NB4 (cell line): ENCODE measurements around the gene EPS15.

ENCODE experiments used
- MYC ChIP-seq: IDR thresholded peaks from 2 replicates; pipeline ENCODE4 v1.6.1; 2011; ENCODE audit warnings: low read depth, low read length
- POLR2A ChIP-seq: IDR thresholded peaks from 2 replicates; pipeline ENCODE4 v1.6.1; 2011; ENCODE audit warnings: mild to moderate bottlenecking; ENCODE audit not compliant: insufficient read length; ENCODE audit errors: extremely low read depth
- TF ChIP-seq, protein P1 (sequence below): IDR thresholded peaks from one replicate; pipeline ENCODE4 v1.5.1; 2012; ENCODE audit warnings: low read depth, low read length
- TF ChIP-seq, protein P2 (sequence below): IDR thresholded peaks from 2 replicates; pipeline ENCODE4 v1.6.1; 2011; ENCODE audit warnings: low read depth, low read length

GRCh38 chr1:51524817-51525216 lies 5.8 kb upstream of the EPS15 start:
- TF ChIP-seq POLR2A (no peak), MYC (no peak)
- TF ChIP-seq, protein P1, sequence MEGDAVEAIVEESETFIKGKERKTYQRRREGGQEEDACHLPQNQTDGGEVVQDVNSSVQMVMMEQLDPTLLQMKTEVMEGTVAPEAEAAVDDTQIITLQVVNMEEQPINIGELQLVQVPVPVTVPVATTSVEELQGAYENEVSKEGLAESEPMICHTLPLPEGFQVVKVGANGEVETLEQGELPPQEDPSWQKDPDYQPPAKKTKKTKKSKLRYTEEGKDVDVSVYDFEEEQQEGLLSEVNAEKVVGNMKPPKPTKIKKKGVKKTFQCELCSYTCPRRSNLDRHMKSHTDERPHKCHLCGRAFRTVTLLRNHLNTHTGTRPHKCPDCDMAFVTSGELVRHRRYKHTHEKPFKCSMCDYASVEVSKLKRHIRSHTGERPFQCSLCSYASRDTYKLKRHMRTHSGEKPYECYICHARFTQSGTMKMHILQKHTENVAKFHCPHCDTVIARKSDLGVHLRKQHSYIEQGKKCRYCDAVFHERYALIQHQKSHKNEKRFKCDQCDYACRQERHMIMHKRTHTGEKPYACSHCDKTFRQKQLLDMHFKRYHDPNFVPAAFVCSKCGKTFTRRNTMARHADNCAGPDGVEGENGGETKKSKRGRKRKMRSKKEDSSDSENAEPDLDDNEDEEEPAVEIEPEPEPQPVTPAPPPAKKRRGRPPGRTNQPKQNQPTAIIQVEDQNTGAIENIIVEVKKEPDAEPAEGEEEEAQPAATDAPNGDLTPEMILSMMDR, result no peak
- TF ChIP-seq, protein P2, sequence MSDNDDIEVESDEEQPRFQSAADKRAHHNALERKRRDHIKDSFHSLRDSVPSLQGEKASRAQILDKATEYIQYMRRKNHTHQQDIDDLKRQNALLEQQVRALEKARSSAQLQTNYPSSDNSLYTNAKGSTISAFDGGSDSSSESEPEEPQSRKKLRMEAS, result no peak
